GM12873 (cell line): ENCODE measurements around the gene ENDOD1.

Experiments used
- CTCF ChIP-seq: IDR thresholded peaks from 2 replicates; pipeline ENCODE4 v1.5.1; 2012; ENCODE audit warnings: low read depth, mild to moderate bottlenecking, moderate library complexity, low read length, control low read depth; ENCODE audit not compliant: insufficient read depth; ENCODE audit errors: missing control alignments

ENDOD1 gene

GRCh38 chr11:95076981-95077380, 12.7 kb upstream of the ENDOD1 start:
- no peak for TF ChIP-seq CTCF

GRCh38 chr11:95078526-95078925, 11.1 kb upstream of the ENDOD1 start:
- TF ChIP-seq CTCF: no peak

GRCh38 chr11:95081010-95081409, 8.6 kb upstream of the ENDOD1 start:
- no peak for TF ChIP-seq CTCF

GRCh38 chr11:95081412-95081811, 8.2 kb upstream of the ENDOD1 start:
- TF ChIP-seq CTCF: no peak

GRCh38 chr11:95082576-95083001, 7.1 kb upstream of the ENDOD1 start:
- no peak for TF ChIP-seq CTCF

- TF ChIP-seq CTCF: no peak
These were observed 5.1 kb upstream of the ENDOD1 start for GRCh38 chr11:95084509-95084908.

- no peak for TF ChIP-seq CTCF
These were observed 4.4 kb upstream of the ENDOD1 start for GRCh38 chr11:95085117-95085816.
